Activated CD4-positive, alpha-beta T cell treated with anti-CD3 and anti-CD28 coated beads, Interleukin-2, amount 50 U/mL, for 24 hours (primary cell): Measurements from ENCODE around the gene ZBTB21.
A peak's percentile ranks its signal among the peaks of the same experiment; 100 is the strongest.
"Not testable (repeated sequence)": the region's sequence is repeated elsewhere in the genome, so short reads cannot be mapped to it uniquely, and the experiment has no call there.

Source experiments
- DNase-seq, 2 donors: peaks; one replicate each; pipeline ENCODE4 v3.0.0-alpha.2; 2020; ENCODE audit warnings: low read depth in 1 of 2, low spot score in 1 of 2

The ZBTB21 gene

GRCh38 chr21:41953831-41954653 is 56.1 kb downstream of the ZBTB21 start, which contains the start of gene C2CD2:
Gene C2CD2 (minus strand): TSS chr21:41954018. CDS start chr21:41953648, 370 bp downstream.
- peak in 1 of 2 donors; percentile 18 for DNase-seq

DNA sequence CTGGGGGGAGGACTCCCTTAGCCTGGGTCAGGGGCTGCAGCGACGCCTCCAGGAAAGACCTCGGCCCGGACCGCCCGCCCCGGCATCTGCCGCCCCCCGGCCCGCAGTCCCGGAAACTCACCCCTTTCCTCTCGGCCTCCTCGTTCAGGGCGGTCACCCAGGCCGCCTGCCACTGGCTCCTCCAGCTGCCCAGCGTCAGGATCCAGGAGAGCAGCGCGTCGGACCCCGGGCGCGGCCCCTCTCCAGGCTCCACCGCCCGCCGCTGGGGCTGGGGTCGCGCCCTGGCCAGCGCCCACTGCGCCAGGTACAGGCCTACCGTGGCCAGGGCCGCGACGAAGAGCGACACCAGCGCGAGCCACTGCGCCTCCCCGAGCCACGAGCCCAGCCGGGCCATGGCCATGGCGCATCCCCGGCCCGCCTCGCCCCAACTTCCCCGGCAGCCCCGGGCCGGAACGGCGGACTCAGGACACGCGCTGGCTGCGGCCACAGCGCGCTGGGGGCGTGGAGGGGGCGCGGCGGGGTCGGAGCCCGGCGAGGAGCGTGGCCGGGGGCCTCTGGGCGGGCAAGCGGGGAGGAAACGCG is 56.8 kb downstream of the ZBTB21 start:
- no peak for DNase-seq

- no peak for DNase-seq
These were observed 57.5 kb downstream of the ZBTB21 start for GRCh38 chr21:41952568-41953248.

- DNase-seq, result no peak
These were observed 58.1 kb downstream of the ZBTB21 start for GRCh38 chr21:41951876-41952567.

DNA sequence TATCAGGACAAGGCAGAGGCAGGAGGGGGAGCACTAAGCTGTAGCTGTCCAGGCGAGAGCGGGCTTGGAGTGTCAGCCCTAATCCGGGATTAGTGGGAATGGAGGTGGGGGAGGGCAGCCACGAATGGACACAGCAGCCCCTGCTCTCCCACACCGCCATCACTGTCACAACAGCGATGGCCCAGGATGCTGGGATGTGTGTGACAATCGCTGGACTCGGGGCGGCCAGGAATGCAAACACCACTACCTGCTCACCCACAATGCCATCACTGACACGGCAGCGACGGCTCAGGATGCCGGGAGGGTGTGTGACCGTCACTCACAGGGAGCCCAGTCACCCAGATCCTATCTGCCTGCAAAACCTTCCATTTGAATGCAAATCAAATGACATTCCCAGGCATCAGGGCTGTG is 59.2 kb downstream of the ZBTB21 start:
- no peak for DNase-seq

GRCh38 chr21:41949631-41950030 is 60.5 kb downstream of the ZBTB21 start:
- DNase-seq, result not testable (repeated sequence)

- DNase-seq, result no peak
These were observed 61.3 kb downstream of the ZBTB21 start for GRCh38 chr21:41948901-41949300.

DNA sequence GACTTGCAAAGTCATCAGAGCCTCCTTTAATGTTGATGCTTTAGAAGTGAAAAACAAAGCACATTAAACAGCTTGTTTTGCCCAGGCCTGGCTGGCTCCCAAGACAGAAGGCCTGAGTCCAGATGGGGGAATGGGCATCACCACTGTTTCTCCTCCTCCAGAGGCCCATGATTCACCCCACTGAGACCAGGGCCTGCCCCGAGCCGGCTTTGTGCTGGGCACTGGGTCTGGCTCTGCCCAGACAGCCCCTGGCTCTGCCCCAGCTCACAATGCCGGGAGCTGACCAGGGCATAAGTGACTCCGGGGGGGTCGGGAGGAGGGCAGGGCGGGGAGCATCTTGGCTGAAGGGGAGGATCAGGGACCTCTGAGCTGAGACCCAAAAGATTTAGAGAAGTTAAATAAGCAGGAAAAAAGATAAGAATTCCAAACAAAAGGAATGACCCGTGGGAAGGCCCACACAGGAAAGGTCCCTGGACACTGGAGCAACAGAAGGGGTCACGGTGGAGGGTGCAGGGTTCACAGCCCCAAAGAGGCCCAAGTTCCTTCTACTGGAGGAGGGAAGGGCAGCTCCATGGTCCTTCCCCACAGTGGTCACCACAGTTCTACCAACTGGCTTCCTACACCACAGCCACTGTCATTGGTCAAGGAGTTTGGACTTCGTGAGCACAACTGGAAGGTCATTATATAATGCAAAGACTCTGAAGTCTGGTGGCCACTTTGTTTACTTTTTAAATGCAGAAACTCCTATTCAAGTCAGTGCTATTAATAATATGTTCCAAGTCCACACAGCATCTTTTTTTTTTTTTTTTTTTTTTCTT is 61.9 kb downstream of the ZBTB21 start:
- no peak for DNase-seq

GRCh38 chr21:41945982-41946381 is 64.2 kb downstream of the ZBTB21 start:
- no peak for DNase-seq

DNA sequence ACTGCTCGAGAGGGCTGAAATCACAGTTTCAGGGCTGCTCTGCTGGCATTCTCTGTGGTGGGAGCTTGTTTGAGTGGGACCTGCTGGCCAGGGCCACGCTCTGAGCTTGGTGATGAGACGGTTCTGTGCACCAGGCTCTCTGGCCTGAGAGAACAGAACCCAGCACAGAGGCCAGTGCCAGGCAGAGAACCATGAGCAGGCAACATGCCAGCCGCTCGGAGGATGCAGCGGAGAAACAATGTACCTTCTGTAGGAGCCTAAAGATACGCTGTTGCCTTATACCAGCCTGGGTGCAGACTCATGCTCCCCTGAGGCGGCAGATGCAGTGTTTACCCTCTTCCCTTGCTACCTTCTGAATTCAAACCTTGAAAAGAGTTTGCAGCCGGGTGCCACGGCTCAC is 66.3 kb downstream of the ZBTB21 start:
- no peak for DNase-seq

GRCh38 chr21:41942457-41942856 is 67.7 kb downstream of the ZBTB21 start:
- no peak for DNase-seq

DNA sequence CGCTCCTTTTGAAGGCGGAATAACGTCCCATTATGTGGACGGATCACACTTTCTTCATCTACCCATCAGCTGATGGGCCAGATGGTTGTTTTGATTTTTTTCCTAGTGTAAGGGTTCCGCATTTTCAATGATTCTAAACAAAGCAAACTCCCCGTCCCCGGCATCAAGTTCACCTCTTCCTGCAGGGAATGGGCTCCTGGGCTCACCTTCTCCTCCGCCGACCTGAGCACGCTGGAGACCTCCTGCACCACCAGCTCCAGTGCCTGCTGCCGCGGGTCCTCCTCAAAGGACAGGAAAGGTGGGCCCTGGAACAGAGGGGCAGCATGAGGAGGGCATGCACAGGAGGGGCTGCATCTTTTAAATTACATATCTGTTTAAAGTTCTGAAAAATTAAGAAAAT is 68.2 kb downstream of the ZBTB21 start:
- DNase-seq, result no peak

DNA sequence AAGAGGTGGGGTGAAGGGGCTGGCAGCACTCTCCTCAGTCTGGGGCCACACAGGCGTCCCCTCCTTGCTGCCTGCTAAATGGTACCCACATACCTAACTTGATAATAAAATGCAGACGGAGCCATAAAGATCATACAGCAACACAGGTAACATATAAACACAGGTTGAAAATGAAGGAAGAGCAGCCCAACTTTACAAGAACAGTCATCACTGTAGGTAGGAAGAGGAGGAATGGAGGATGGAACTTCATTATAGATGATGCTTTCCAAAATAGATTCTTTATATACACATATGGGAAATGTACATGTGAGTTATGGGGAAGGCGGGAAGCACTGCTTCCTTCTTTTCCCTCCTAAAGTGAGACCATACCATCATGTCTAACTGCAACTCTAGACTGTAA is 69.7 kb downstream of the ZBTB21 start:
- DNase-seq, result no peak

DNA sequence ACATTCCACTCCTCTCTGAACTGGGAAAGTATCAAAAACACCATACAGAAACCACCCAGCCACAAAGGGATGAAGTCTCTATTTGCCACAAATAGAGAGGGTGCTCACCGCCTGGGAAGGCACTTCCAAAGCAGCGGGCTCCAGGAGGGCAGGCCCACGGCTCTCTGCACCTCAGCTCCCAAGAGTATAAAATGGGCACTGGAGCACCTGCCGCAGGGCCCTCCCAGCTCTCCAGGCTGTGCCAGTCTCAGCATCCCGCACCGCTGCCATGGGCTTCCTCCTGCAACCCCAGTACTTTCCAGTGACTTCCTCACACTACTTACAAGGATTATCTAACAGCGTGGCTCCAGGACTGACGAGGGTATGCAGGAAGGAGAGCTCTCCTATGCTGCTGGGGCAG is 70.8 kb downstream of the ZBTB21 start:
- DNase-seq, result no peak
